Endothelial cell (in vitro differentiated cells): ENCODE data around the gene CYTH2. TPM values are rescaled to one million over a fixed set of nuclear protein-coding genes. Genes with fewer than 3 reads are reported as not detected.
"Not testable (repeated sequence)": the region's sequence is repeated elsewhere in the genome, so short reads cannot be mapped to it uniquely, and the experiment has no call there.

Experiments used
- DNase-seq: peaks from one replicate; pipeline ENCODE4 v3.0.0; 2021; ENCODE audit warnings: low spot score
- H3K27ac Mint-ChIP-seq: one replicate; pipeline ENCODE4 v1.8.0; 2021; ENCODE audit warnings: mixed read lengths, inconsistent platforms; ENCODE audit not compliant: unreplicated experiment
- H3K27me3 Mint-ChIP-seq: one replicate; pipeline ENCODE4 v1.8.0; 2021; ENCODE audit warnings: mild to moderate bottlenecking, moderate library complexity, mixed read lengths, inconsistent platforms; ENCODE audit not compliant: unreplicated experiment
- H3K36me3 Mint-ChIP-seq: one replicate; pipeline ENCODE4 v1.8.0; 2021; ENCODE audit warnings: mild to moderate bottlenecking, low read depth, mixed read lengths, inconsistent platforms; ENCODE audit not compliant: unreplicated experiment
- H3K4me1 Mint-ChIP-seq: one replicate; pipeline ENCODE4 v1.8.0; 2021; ENCODE audit warnings: mild to moderate bottlenecking, mixed read lengths, inconsistent platforms; ENCODE audit not compliant: unreplicated experiment
- H3K4me3 Mint-ChIP-seq: one replicate; pipeline ENCODE4 v1.8.0; 2021; ENCODE audit warnings: mild to moderate bottlenecking, mixed read lengths, inconsistent platforms; ENCODE audit not compliant: unreplicated experiment
- H3K9me3 Mint-ChIP-seq: one replicate; pipeline ENCODE4 v1.8.0; 2021; ENCODE audit warnings: mixed read lengths, inconsistent platforms; ENCODE audit not compliant: unreplicated experiment
- CTCF ChIP-seq: fragments of 200-600 bp; sonication (generic); IDR thresholded peaks from one replicate; pipeline ENCODE4 v1.5.0; 2021; ENCODE audit warnings: antibody characterized with exemption; ENCODE audit not compliant: unreplicated experiment
- total RNA-seq: library from RNA; stranded (reverse); fragmentation: NEBNext Ultra II Directional; extraction: Animal tissue kit (Norgen Biotek cat#: 25700); gene quantifications from one replicate; pipeline ENCODE4 v1.2.1, GENCODE V29; 2021; ENCODE audit not compliant: unreplicated experiment

CYTH2 gene
- total RNA-seq, 1 donor from 2014 or later = 165 TPM

GRCh38 chr19:48484247-48484893 is 15.2 kb downstream of the CYTH2 start:
- peaks cover 30% of the 10 kb centered on the region for H3K27me3 Mint-ChIP-seq
- no peak for TF ChIP-seq CTCF
- H3K9me3 Mint-ChIP-seq = no peaks in the 10 kb centered on the region
- no peak for DNase-seq
- H3K27ac Mint-ChIP-seq = peak overlapping the region; percentile 28
- no peaks in the 10 kb centered on the region for H3K36me3 Mint-ChIP-seq
- no peak overlapping the region for H3K4me3 Mint-ChIP-seq
- peaks cover 15% of the 10 kb centered on the region for H3K4me1 Mint-ChIP-seq

GRCh38 chr19:48484931-48485612 is 15.9 kb downstream of the CYTH2 start:
- Mint-ChIP-seq H3K4me1 (peaks cover 10% of the 10 kb centered on the region), H3K27ac (no peak overlapping the region), H3K4me3 (no peak overlapping the region), H3K36me3 (no peaks in the 10 kb centered on the region), H3K9me3 (no peaks in the 10 kb centered on the region), H3K27me3 (peaks cover 26% of the 10 kb centered on the region)
- no peak for DNase-seq
- TF ChIP-seq CTCF = no peak

GRCh38 chr19:48486706-48487105 is 17.5 kb downstream of the CYTH2 start:
- H3K27ac Mint-ChIP-seq, H3K9me3 Mint-ChIP-seq, H3K36me3 Mint-ChIP-seq, DNase-seq, H3K4me3 Mint-ChIP-seq: not testable (repeated sequence)
- peaks cover 22% of the 10 kb centered on the region for H3K27me3 Mint-ChIP-seq
- H3K4me1 Mint-ChIP-seq = peaks cover 13% of the 10 kb centered on the region

GRCh38 chr19:48487544-48487943 is 18.4 kb downstream of the CYTH2 start:
- no peaks in the 10 kb centered on the region for H3K9me3 Mint-ChIP-seq
- no peak overlapping the region for H3K27ac Mint-ChIP-seq
- H3K4me1 Mint-ChIP-seq = peaks cover 20% of the 10 kb centered on the region
- H3K27me3 Mint-ChIP-seq = peaks cover 23% of the 10 kb centered on the region
- no peaks in the 10 kb centered on the region for H3K36me3 Mint-ChIP-seq
- no peak for DNase-seq
- no peak overlapping the region for H3K4me3 Mint-ChIP-seq
- no peak for TF ChIP-seq CTCF

- Mint-ChIP-seq H3K9me3 (no peaks in the 10 kb centered on the region), H3K4me1 (peaks cover 21% of the 10 kb centered on the region), H3K27ac (no peak overlapping the region), H3K36me3 (no peaks in the 10 kb centered on the region), H3K4me3 (no peak overlapping the region), H3K27me3 (peaks cover 24% of the 10 kb centered on the region)
- no peak for DNase-seq
- no peak for TF ChIP-seq CTCF
Observed at GRCh38 chr19:48487948-48488347, 18.8 kb downstream of the CYTH2 start.

- peaks cover 21% of the 10 kb centered on the region for H3K4me1 Mint-ChIP-seq
- not testable (repeated sequence) for H3K27ac Mint-ChIP-seq, DNase-seq, H3K36me3 Mint-ChIP-seq, H3K9me3 Mint-ChIP-seq
- peak overlapping the region; percentile 51 for H3K4me3 Mint-ChIP-seq
- peaks cover 25% of the 10 kb centered on the region for H3K27me3 Mint-ChIP-seq
Observed at GRCh38 chr19:48488478-48488877, 19.3 kb downstream of the CYTH2 start.
